ENCODE measurements around the gene TMEM139. TPM values are rescaled to one million over a fixed set of nuclear protein-coding genes. Genes with fewer than 3 reads are reported as not detected.

TMEM139 gene
- total RNA-seq, 1 experiment from 2014 or later = not detected

- no peaks in the 10 kb centered on the region for H3K4me1 ChIP-seq (ENCODE audit: insufficient read depth, low read length, poor library complexity, severe bottlenecking)
- H3K36me3 ChIP-seq (ENCODE audit: insufficient read depth, low read length, poor library complexity, severe bottlenecking) = no peaks in the 10 kb centered on the region
- DNase-seq (ENCODE audit: low spot score) = no peak
- H3K4me3 ChIP-seq (ENCODE audit: low read depth, low read length, poor library complexity, severe bottlenecking) = no peak overlapping the region
- POLR2A ChIA-PET (ENCODE audit: low non-redundant PET) = no interaction called here
- no peak for TF ChIP-seq CTCF (conservative IDR thresholded peaks at IDR 0.05; ENCODE audit: low read depth, low read length)
- TF ChIP-seq EZH2 (IDR thresholded peaks at IDR 0.05; ENCODE audit: borderline replicate concordance, low read depth, low read length, poor library complexity, severe bottlenecking) = no peak
- no peaks in the 10 kb centered on the region for H3K27me3 ChIP-seq (replicated peaks; ENCODE audit: insufficient read depth, low read depth, low read length, poor library complexity)
- CTCF ChIA-PET = no interaction called here
- intact Hi-C loops (cut with micrococcal nuclease; ENCODE audit: unreplicated experiment) = no loop called here
- H3K9me3 ChIP-seq (ENCODE audit: low read depth, low read length, poor library complexity, severe bottlenecking) = no peaks in the 10 kb centered on the region
- no peak overlapping the region for H3K27ac ChIP-seq (ENCODE audit: low read depth, low read length, poor library complexity, severe bottlenecking)
- no TSS peak for BruUV-seq (replicated peaks)
Observed at GRCh38 chr7:143331179-143331801, 46.5 kb downstream of the TMEM139 start.

- POLR2A ChIA-PET (ENCODE audit: low non-redundant PET) = no interaction called here
- Histone ChIP-seq H3K4me3 (ENCODE audit: low read depth, low read length, poor library complexity, severe bottlenecking) (no peak overlapping the region), H3K4me1 (ENCODE audit: insufficient read depth, low read length, poor library complexity, severe bottlenecking) (no peaks in the 10 kb centered on the region), H3K27me3 (replicated peaks; ENCODE audit: insufficient read depth, low read depth, low read length, poor library complexity) (peaks cover 8% of the 10 kb centered on the region), H3K27ac (ENCODE audit: low read depth, low read length, poor library complexity, severe bottlenecking) (no peak overlapping the region), H3K36me3 (ENCODE audit: insufficient read depth, low read length, poor library complexity, severe bottlenecking) (no peaks in the 10 kb centered on the region), H3K9me3 (ENCODE audit: low read depth, low read length, poor library complexity, severe bottlenecking) (no peaks in the 10 kb centered on the region)
- CTCF ChIA-PET = no interaction called here
- BruUV-seq (replicated peaks) = no TSS peak
- TF ChIP-seq CTCF (conservative IDR thresholded peaks at IDR 0.05; ENCODE audit: low read depth, low read length) (no peak), EZH2 (IDR thresholded peaks at IDR 0.05; ENCODE audit: borderline replicate concordance, low read depth, low read length, poor library complexity, severe bottlenecking) (no peak)
- no peak for DNase-seq (ENCODE audit: low spot score)
- intact Hi-C loops (cut with micrococcal nuclease; ENCODE audit: unreplicated experiment) = no loop called here
Observed at GRCh38 chr7:143334244-143334643, 49.5 kb downstream of the TMEM139 start.

GRCh38 chr7:143337216-143337615 lies 52.5 kb downstream of the TMEM139 start:
- TF ChIP-seq EZH2 (IDR thresholded peaks at IDR 0.05; ENCODE audit: borderline replicate concordance, low read depth, low read length, poor library complexity, severe bottlenecking) (no peak), CTCF (conservative IDR thresholded peaks at IDR 0.05; ENCODE audit: low read depth, low read length) (no peak)
- H3K27ac ChIP-seq (ENCODE audit: low read depth, low read length, poor library complexity, severe bottlenecking) = no peak overlapping the region
- H3K4me3 ChIP-seq (ENCODE audit: low read depth, low read length, poor library complexity, severe bottlenecking) = no peak overlapping the region
- intact Hi-C loops (cut with micrococcal nuclease; ENCODE audit: unreplicated experiment) = no loop called here
- no TSS peak for BruUV-seq (replicated peaks)
- no peaks in the 10 kb centered on the region for H3K9me3 ChIP-seq (ENCODE audit: low read depth, low read length, poor library complexity, severe bottlenecking)
- no peaks in the 10 kb centered on the region for H3K36me3 ChIP-seq (ENCODE audit: insufficient read depth, low read length, poor library complexity, severe bottlenecking)
- ChIA-PET POLR2A (ENCODE audit: low non-redundant PET) (no interaction called here), CTCF (no interaction called here)
- no peak for DNase-seq (ENCODE audit: low spot score)
- no peaks in the 10 kb centered on the region for H3K4me1 ChIP-seq (ENCODE audit: insufficient read depth, low read length, poor library complexity, severe bottlenecking)
- H3K27me3 ChIP-seq (replicated peaks; ENCODE audit: insufficient read depth, low read depth, low read length, poor library complexity) = peaks cover 13% of the 10 kb centered on the region

Other genes starting within 250 kb of the TMEM139 start
- gene OR6V1, start 232.6 kb upstream of the TMEM139 start, total RNA-seq (2021) = not detected in 2 replicates
- gene PIP, start 152.9 kb upstream of the TMEM139 start, total RNA-seq (2021) = not detected in 2 replicates
- not detected in 2 replicates for gene TAS2R39, start 101.5 kb upstream of the TMEM139 start, total RNA-seq (2021)
- not detected in 2 replicates for gene TAS2R40, start 62.9 kb upstream of the TMEM139 start, total RNA-seq (2021)
- 43.1 and 50.8 TPM in 2 replicates for gene GSTK1, start 21.5 kb upstream of the TMEM139 start, total RNA-seq (2021)
- 57.8 and 76.8 TPM in 2 replicates for gene CASP2, start 3.4 kb downstream of the TMEM139 start, total RNA-seq (2021)
- not detected in 2 replicates for gene CLCN1, start 31.2 kb downstream of the TMEM139 start, total RNA-seq (2021)
- 1.8 and 1.9 TPM in 2 replicates for gene FAM131B, start 77.8 kb downstream of the TMEM139 start, total RNA-seq (2021)
- 130 and 132 TPM in 2 replicates for gene ZYX, start 96.4 kb downstream of the TMEM139 start, total RNA-seq (2021)
- 1.2 and 1.7 TPM in 2 replicates for gene EPHA1, start 123.9 kb downstream of the TMEM139 start, total RNA-seq (2021)
- not detected in 2 replicates for gene TAS2R60, start 158.5 kb downstream of the TMEM139 start, total RNA-seq (2021)
- gene TAS2R41, start 192.9 kb downstream of the TMEM139 start, total RNA-seq (2021) = not detected in 2 replicates

All from A673 (cell line).